Measurements from ENCODE around the gene GSTA2.
"Not testable (repeated sequence)": the region's sequence is repeated elsewhere in the genome, so short reads cannot be mapped to it uniquely, and the experiment has no call there.

The GSTA2 gene

DNA sequence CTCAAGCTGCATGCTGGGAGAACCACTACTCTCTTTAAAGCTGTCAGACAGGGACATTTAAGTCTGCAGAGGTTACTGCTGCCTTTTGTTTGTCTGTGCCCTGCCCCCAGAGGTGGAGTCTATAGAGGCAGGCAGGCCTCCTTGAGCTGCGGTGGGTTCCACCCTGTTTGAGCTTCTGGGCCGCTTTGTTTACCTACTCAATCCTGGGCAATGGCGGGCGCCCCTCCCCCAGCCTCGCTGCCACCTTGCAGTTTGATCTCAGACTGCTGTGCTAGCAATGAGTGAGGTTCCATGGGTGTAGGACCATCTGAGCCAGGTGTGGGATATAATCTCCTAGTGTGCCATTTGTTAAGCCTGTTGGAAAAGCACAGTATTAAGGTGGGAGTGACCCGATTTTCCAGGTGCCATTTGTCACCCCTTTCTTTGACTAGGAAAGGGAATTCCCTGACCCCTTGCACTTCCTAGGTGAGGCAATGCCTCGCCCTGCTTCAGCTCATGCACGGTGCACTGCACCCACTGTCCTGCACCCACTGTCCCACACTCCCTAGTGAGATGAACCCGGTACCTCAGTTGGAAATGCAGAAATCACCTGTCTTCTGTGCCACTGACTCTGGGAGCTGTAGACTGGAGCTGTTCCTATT is 13.6 kb upstream of the GSTA2 start:
- not testable (repeated sequence) for H3K4me2 ChIP-seq (ENCODE audit: insufficient read depth, low read length, poor library complexity, severe bottlenecking); H2BK120ac ChIP-seq (ENCODE audit: low read depth, low read length); H3K4me3 ChIP-seq (ENCODE audit: low read length in 2 of 2); H2BK12ac ChIP-seq (ENCODE audit: low read length); H3K79me1 ChIP-seq (ENCODE audit: low read depth, low read length); H3K18ac ChIP-seq (ENCODE audit: low read length); H2AK5ac ChIP-seq (ENCODE audit: low read depth, low read length); H2BK5ac ChIP-seq (ENCODE audit: low read length); DNase-seq (ENCODE audit: low spot score); H4K91ac ChIP-seq (ENCODE audit: low read depth, low read length, poor library complexity); H3K27ac ChIP-seq (replicated peaks; ENCODE audit: low read length); H3K23ac ChIP-seq (ENCODE audit: low read depth, low read length, poor library complexity); H3K4ac ChIP-seq (ENCODE audit: low read length); H3K9me3 ChIP-seq (replicated peaks in 1 of 2; ENCODE audit: control insufficient read depth in 2 of 2, insufficient read depth in 1 of 2, low read depth in 1 of 2, low read length in 2 of 2); H3K9ac ChIP-seq (ENCODE audit: low read depth, low read length, poor library complexity); H3K14ac ChIP-seq (ENCODE audit: low read length); H3K27me3 ChIP-seq (ENCODE audit: control insufficient read depth in 3 of 3, insufficient read depth in 3 of 3, low read depth in 1 of 3, low read length in 3 of 3); H3K4me1 ChIP-seq (ENCODE audit: control insufficient read depth in 2 of 2, insufficient read depth in 1 of 2, low read depth in 1 of 2, low read length in 2 of 2); H2BK15ac ChIP-seq (ENCODE audit: low read length); H2AFZ ChIP-seq (ENCODE audit: low read length); H4K8ac ChIP-seq (ENCODE audit: low read depth, low read length); H3K36me3 ChIP-seq (replicated peaks in 1 of 2; ENCODE audit: control insufficient read depth in 2 of 2, insufficient read depth in 2 of 2, low read length in 2 of 2)
- no CpG with 5 or more reads among the region's 9 CpGs for WGBS, 2 donors (ENCODE audit: extremely low coverage in 2 of 2, insufficient read length in 2 of 2, insufficient replicate concordance in 1 of 2)

DNA sequence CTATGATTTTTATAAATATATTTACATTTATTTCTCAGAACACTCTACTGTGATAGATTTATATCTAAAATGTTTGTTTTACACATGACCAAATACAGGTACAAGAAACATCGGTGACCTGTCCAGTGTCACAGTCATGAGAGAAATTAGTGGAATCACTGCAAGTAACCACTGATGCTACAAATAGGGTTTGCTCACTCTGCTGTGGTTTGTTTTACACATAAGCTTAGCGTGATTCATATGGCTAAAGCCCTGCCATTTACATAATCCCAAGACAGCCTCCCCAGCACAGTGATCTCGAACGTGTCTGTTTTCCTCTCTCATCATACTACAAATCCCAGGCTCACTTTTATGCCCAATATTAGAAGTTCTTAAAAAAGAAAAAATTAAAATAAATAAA is 6.1 kb upstream of the GSTA2 start:
- not testable (repeated sequence) for H3K27ac ChIP-seq (replicated peaks; ENCODE audit: low read length); H4K8ac ChIP-seq (ENCODE audit: low read depth, low read length); H3K4ac ChIP-seq (ENCODE audit: low read length); H3K4me3 ChIP-seq (ENCODE audit: low read length in 2 of 2); H2BK5ac ChIP-seq (ENCODE audit: low read length); H3K27me3 ChIP-seq (ENCODE audit: control insufficient read depth in 3 of 3, insufficient read depth in 3 of 3, low read depth in 1 of 3, low read length in 3 of 3); H3K14ac ChIP-seq (ENCODE audit: low read length); H3K9ac ChIP-seq (ENCODE audit: low read depth, low read length, poor library complexity); H3K18ac ChIP-seq (ENCODE audit: low read length); H2AK5ac ChIP-seq (ENCODE audit: low read depth, low read length); H3K23ac ChIP-seq (ENCODE audit: low read depth, low read length, poor library complexity); H2BK120ac ChIP-seq (ENCODE audit: low read depth, low read length); H3K4me2 ChIP-seq (ENCODE audit: insufficient read depth, low read length, poor library complexity, severe bottlenecking); DNase-seq (ENCODE audit: low spot score); H3K79me1 ChIP-seq (ENCODE audit: low read depth, low read length); H2AFZ ChIP-seq (ENCODE audit: low read length); H2BK12ac ChIP-seq (ENCODE audit: low read length); H3K4me1 ChIP-seq (ENCODE audit: control insufficient read depth in 2 of 2, insufficient read depth in 1 of 2, low read depth in 1 of 2, low read length in 2 of 2); H4K91ac ChIP-seq (ENCODE audit: low read depth, low read length, poor library complexity); H3K36me3 ChIP-seq (replicated peaks in 1 of 2; ENCODE audit: control insufficient read depth in 2 of 2, insufficient read depth in 2 of 2, low read length in 2 of 2); H3K9me3 ChIP-seq (replicated peaks in 1 of 2; ENCODE audit: control insufficient read depth in 2 of 2, insufficient read depth in 1 of 2, low read depth in 1 of 2, low read length in 2 of 2); H2BK15ac ChIP-seq (ENCODE audit: low read length)
- WGBS, 2 donors (ENCODE audit: extremely low coverage in 2 of 2, insufficient read length in 2 of 2, insufficient replicate concordance in 1 of 2): no CpG with 5 or more reads among the region's 4 CpGs

DNA sequence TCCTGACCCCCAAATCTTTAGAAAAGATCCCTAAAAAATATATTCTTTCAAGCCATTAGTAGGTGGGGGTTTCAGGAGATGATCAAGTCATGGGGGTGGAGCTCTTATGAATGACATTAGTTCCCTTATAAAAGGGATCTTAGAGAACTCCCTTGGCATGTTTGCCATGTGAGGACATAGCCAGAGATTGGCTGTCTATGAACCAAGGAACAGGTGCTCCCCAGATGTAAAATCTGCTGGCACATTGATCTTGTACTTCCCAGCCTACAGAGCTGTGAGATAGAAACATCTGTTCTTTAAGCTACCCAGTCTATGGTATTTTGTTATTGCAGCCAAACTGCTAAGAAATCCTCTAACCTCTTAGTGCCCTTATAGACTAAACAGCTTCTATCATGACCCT is 4.4 kb upstream of the GSTA2 start:
- H4K8ac ChIP-seq (ENCODE audit: low read depth, low read length); H2BK120ac ChIP-seq (ENCODE audit: low read depth, low read length); H4K91ac ChIP-seq (ENCODE audit: low read depth, low read length, poor library complexity); H3K23ac ChIP-seq (ENCODE audit: low read depth, low read length, poor library complexity); H3K4ac ChIP-seq (ENCODE audit: low read length); H2BK12ac ChIP-seq (ENCODE audit: low read length); H3K79me1 ChIP-seq (ENCODE audit: low read depth, low read length); H2AFZ ChIP-seq (ENCODE audit: low read length); H2AK5ac ChIP-seq (ENCODE audit: low read depth, low read length); H2BK15ac ChIP-seq (ENCODE audit: low read length); DNase-seq (ENCODE audit: low spot score); H3K4me1 ChIP-seq (ENCODE audit: control insufficient read depth in 2 of 2, insufficient read depth in 1 of 2, low read depth in 1 of 2, low read length in 2 of 2); H3K9ac ChIP-seq (ENCODE audit: low read depth, low read length, poor library complexity); H3K27ac ChIP-seq (replicated peaks; ENCODE audit: low read length); H3K18ac ChIP-seq (ENCODE audit: low read length); H3K27me3 ChIP-seq (ENCODE audit: control insufficient read depth in 3 of 3, insufficient read depth in 3 of 3, low read depth in 1 of 3, low read length in 3 of 3); H3K14ac ChIP-seq (ENCODE audit: low read length); H3K9me3 ChIP-seq (replicated peaks in 1 of 2; ENCODE audit: control insufficient read depth in 2 of 2, insufficient read depth in 1 of 2, low read depth in 1 of 2, low read length in 2 of 2); H3K4me3 ChIP-seq (ENCODE audit: low read length in 2 of 2); H3K4me2 ChIP-seq (ENCODE audit: insufficient read depth, low read length, poor library complexity, severe bottlenecking); H3K36me3 ChIP-seq (replicated peaks in 1 of 2; ENCODE audit: control insufficient read depth in 2 of 2, insufficient read depth in 2 of 2, low read length in 2 of 2); H2BK5ac ChIP-seq (ENCODE audit: low read length): not testable (repeated sequence)

DNA sequence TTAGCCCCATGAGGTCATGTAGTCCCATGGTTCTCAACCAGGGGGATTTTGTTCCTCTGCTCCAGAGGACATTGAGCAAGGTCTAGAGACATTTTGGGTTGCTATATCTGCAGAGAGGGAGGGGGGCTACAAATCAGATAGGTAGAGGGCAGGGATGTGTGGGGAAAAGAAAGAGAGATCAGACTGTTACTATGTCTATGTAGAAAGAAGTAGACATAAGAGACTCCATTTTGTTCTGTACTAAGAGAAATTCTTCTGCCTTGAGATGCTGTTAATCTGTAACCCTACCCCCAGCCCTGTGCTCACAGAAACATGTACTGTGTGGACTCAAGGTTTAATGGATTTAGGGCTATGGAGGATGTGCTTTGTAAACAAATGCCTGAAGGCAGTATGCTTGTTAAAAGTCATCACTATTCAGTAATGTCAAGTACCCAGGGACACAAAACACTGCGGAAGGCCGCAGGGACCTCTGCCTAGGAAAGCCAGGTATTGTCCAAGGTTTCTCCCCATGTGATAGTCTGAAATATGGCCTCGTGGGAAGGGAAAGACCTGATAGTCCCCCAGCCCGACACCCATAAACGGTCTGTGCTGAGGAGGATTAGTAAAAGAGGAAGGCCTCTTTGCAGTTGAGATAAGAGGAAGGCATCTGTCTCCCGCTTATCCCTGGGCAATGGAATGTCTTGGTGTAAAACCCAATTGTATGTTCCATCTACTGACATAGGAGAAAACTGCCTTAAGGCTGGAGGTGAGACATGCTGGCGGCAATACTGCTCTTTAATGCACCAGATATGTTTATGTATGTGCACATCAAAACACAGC is 1.4 kb downstream of the GSTA2 start:
- not testable (repeated sequence) for H3K18ac ChIP-seq (ENCODE audit: low read length); H2BK5ac ChIP-seq (ENCODE audit: low read length); H3K4me1 ChIP-seq (ENCODE audit: control insufficient read depth in 2 of 2, insufficient read depth in 1 of 2, low read depth in 1 of 2, low read length in 2 of 2); H2AK5ac ChIP-seq (ENCODE audit: low read depth, low read length); H2BK12ac ChIP-seq (ENCODE audit: low read length); H3K23ac ChIP-seq (ENCODE audit: low read depth, low read length, poor library complexity); H3K4ac ChIP-seq (ENCODE audit: low read length); H3K4me3 ChIP-seq (ENCODE audit: low read length in 2 of 2); H3K79me1 ChIP-seq (ENCODE audit: low read depth, low read length); H2BK15ac ChIP-seq (ENCODE audit: low read length); H3K27me3 ChIP-seq (ENCODE audit: control insufficient read depth in 3 of 3, insufficient read depth in 3 of 3, low read depth in 1 of 3, low read length in 3 of 3); H3K27ac ChIP-seq (replicated peaks; ENCODE audit: low read length); H3K36me3 ChIP-seq (replicated peaks in 1 of 2; ENCODE audit: control insufficient read depth in 2 of 2, insufficient read depth in 2 of 2, low read length in 2 of 2); H4K91ac ChIP-seq (ENCODE audit: low read depth, low read length, poor library complexity); DNase-seq (ENCODE audit: low spot score); H3K9ac ChIP-seq (ENCODE audit: low read depth, low read length, poor library complexity); H3K4me2 ChIP-seq (ENCODE audit: insufficient read depth, low read length, poor library complexity, severe bottlenecking); H2AFZ ChIP-seq (ENCODE audit: low read length); H2BK120ac ChIP-seq (ENCODE audit: low read depth, low read length); H4K8ac ChIP-seq (ENCODE audit: low read depth, low read length); H3K9me3 ChIP-seq (replicated peaks in 1 of 2; ENCODE audit: control insufficient read depth in 2 of 2, insufficient read depth in 1 of 2, low read depth in 1 of 2, low read length in 2 of 2); H3K14ac ChIP-seq (ENCODE audit: low read length)
- no CpG with 5 or more reads among the region's 7 CpGs for WGBS, 2 donors (ENCODE audit: extremely low coverage in 2 of 2, insufficient read length in 2 of 2, insufficient replicate concordance in 1 of 2)

Measured in neuronal stem cell (in vitro differentiated cells).